HCT116 (cell line): ENCODE measurements around the gene SORCS2. TPM values are rescaled to one million over a fixed set of nuclear protein-coding genes. Genes with fewer than 3 reads are reported as not detected.

Experiments
- ATAC-seq: fragments of 200-7000 bp; cut with Tn5 transposase; 2 replicates; pipeline ENCODE4 v1.9.1; 2020; ENCODE audit warnings: mild to moderate bottlenecking, moderate library complexity
- BruUV-seq: library from RNA; stranded (reverse); fragments of 400-500 nt; replicated peaks from 2 replicates; lab custom pipeline; 2021; lab: Mats Ljungman, UMichigan
- CTCF ChIA-PET: fragments of 300-600 bp; sonication (Branson Sonifier 250); formaldehyde crosslinking; loops from one replicate; lab custom pipeline; 2021; ENCODE audit warnings: antibody characterized with exemption; lab: Charles Lee
- POLR2A ChIA-PET: fragments of 300-600, 350-600 bp; sonication (Branson Sonifier 250); formaldehyde crosslinking; loops from one replicate; lab custom pipeline; 2021; ENCODE audit warnings: antibody characterized with exemption; lab: Charles Lee
- RAD21 ChIA-PET, 2 experiments: fragments of 300-600 bp; sonication (Branson Sonifier 250); formaldehyde crosslinking; loops; one replicate each; lab custom pipeline; 2023; ENCODE audit warnings: low total read pairs in 2 of 2; ENCODE audit not compliant: uncharacterized antibody in 2 of 2, unreplicated experiment in 2 of 2, low non-redundant PET in 1 of 2; lab: Charles Lee
- DNase-seq: peaks from one replicate; pipeline ENCODE4 v3.0.0-alpha.2; 2010; ENCODE audit warnings: low read depth, low spot score
- H2AFZ ChIP-seq: fragments of 200-600 bp; shearing (Covaris generic), sonication (generic); 2 replicates; pipeline ENCODE4 v1.6.1; 2017; ENCODE audit warnings: low read depth, mixed run types, mixed read lengths, antibody characterized with exemption, low read length; ENCODE audit not compliant: poor library complexity, severe bottlenecking
- H3K27ac ChIP-seq: 2 replicates; pipeline ENCODE4 v1.5.1; 2012; ENCODE audit warnings: low read depth, low read length
- H3K27me3 ChIP-seq: fragments of 200-600 bp; sonication (generic); 2 replicates; pipeline ENCODE4 v1.6.1; 2016; ENCODE audit warnings: mixed run types, low read length, mixed read lengths; ENCODE audit not compliant: insufficient read depth
- H3K36me3 ChIP-seq, 2 experiments: fragments of 200-500 bp in 1 of 2; fragments of 200-600 bp in 1 of 2; sonication (Bioruptor generic) in 1 of 2; sonication (generic) in 1 of 2; 2 replicates each; pipeline versions ENCODE4 v1.5.1 to v1.6.1; 2014 to 2016; ENCODE audit warnings: low read length in 2 of 2, inconsistent platforms in 1 of 2, mixed read lengths in 1 of 2, mixed run types in 1 of 2; ENCODE audit not compliant: insufficient read depth in 2 of 2, control insufficient read depth in 1 of 2
- H3K4me1 ChIP-seq, 2 experiments: fragments of 200-600 bp in 1 of 2; sonication (generic) in 1 of 2; 2 replicates each; pipeline versions ENCODE4 v1.5.1 to v1.6.1; 2012 to 2017; ENCODE audit warnings: low read length in 2 of 2, inconsistent platforms in 1 of 2, mild to moderate bottlenecking in 1 of 2, mixed read lengths in 1 of 2, mixed run types in 1 of 2, moderate library complexity in 1 of 2; ENCODE audit not compliant: insufficient read depth in 2 of 2, control insufficient read depth in 1 of 2
- H3K4me2 ChIP-seq: fragments of 200-600 bp; sonication (generic); 2 replicates; pipeline ENCODE4 v1.6.1; 2017; ENCODE audit warnings: mixed run types, low read length, mixed read lengths
- H3K4me3 ChIP-seq, 2 experiments: fragments of 200-600 bp in 1 of 2; sonication (generic) in 1 of 2; replicated peaks in 1 of 2; 2 replicates each; pipeline ENCODE4 v1.5.1; 2011 to 2016; ENCODE audit warnings: low read length in 2 of 2, control low read depth in 1 of 2, low read depth in 1 of 2, mild to moderate bottlenecking in 1 of 2, mixed read lengths in 1 of 2, mixed run types in 1 of 2
- H3K79me2 ChIP-seq: fragments of 200-600 bp; sonication (generic); 2 replicates; pipeline ENCODE4 v1.6.1; 2017; ENCODE audit warnings: mild to moderate bottlenecking, mixed run types, low read length, moderate library complexity, mixed read lengths; ENCODE audit not compliant: insufficient read depth
- H3K9ac ChIP-seq: fragments of 200-600 bp; sonication (generic); 2 replicates; pipeline ENCODE4 v1.6.1; 2016; ENCODE audit warnings: low read length, mixed read lengths
- H3K9me2 ChIP-seq: fragments of 200-600 bp; sonication (generic), shearing (Covaris generic); 2 replicates; pipeline ENCODE4 v1.6.1; 2017; ENCODE audit warnings: mixed run types, mild to moderate bottlenecking, moderate library complexity; ENCODE audit not compliant: insufficient read depth
- H3K9me3 ChIP-seq, 2 experiments: fragments of 200-500 bp in 1 of 2; fragments of 200-600 bp in 1 of 2; sonication (Bioruptor generic) in 1 of 2; sonication (generic) in 1 of 2; 2 replicates each; pipeline ENCODE4 v1.6.1; 2014 to 2017; ENCODE audit warnings: low read length in 2 of 2, mixed read lengths in 2 of 2, inconsistent platforms in 1 of 2, low read depth in 1 of 2, mild to moderate bottlenecking in 1 of 2, mixed run types in 1 of 2, moderate library complexity in 1 of 2; ENCODE audit not compliant: control insufficient read depth in 1 of 2, insufficient read depth in 1 of 2
- H4K20me1 ChIP-seq: fragments of 200-600 bp; sonication (generic), shearing (Covaris generic); 2 replicates; pipeline ENCODE4 v1.6.1; 2017; ENCODE audit warnings: mixed run types, mild to moderate bottlenecking, moderate library complexity; ENCODE audit not compliant: insufficient read depth
- CEBPB ChIP-seq: IDR thresholded peaks from 2 replicates; pipeline ENCODE4 v1.6.1; 2012; ENCODE audit warnings: low read depth
- EGR1 ChIP-seq: IDR thresholded peaks from 2 replicates; pipeline ENCODE4 v1.6.1; 2012; ENCODE audit warnings: low read depth
- EZH2 ChIP-seq: fragments of 200-600 bp; sonication (generic); IDR thresholded peaks from 2 replicates; pipeline ENCODE4 v1.6.1; 2017; ENCODE audit warnings: antibody characterized with exemption, mixed run types
- FOSL1 ChIP-seq: IDR thresholded peaks from 2 replicates; pipeline ENCODE4 v1.6.1; 2012; ENCODE audit warnings: low read depth
- JUND ChIP-seq: IDR thresholded peaks from 2 replicates; pipeline ENCODE4 v1.6.1; 2012
- POLR2AphosphoS5 ChIP-seq: IDR thresholded peaks from 2 replicates; pipeline ENCODE4 v1.6.1; 2011; ENCODE audit warnings: mild to moderate bottlenecking, low read depth, low read length, moderate library complexity
- REST ChIP-seq: IDR thresholded peaks from 2 replicates; pipeline ENCODE4 v1.6.1; 2012; ENCODE audit warnings: low read depth
- SP1 ChIP-seq: IDR thresholded peaks from 2 replicates; pipeline ENCODE4 v1.6.1; 2012; ENCODE audit warnings: low read depth
- YY1 ChIP-seq: IDR thresholded peaks from 2 replicates; pipeline ENCODE4 v1.6.1; 2011; ENCODE audit warnings: low read length, low read depth, moderate library complexity, mild to moderate bottlenecking; ENCODE audit not compliant: insufficient replicate concordance; ENCODE audit errors: extremely low read depth
- intact Hi-C: fragments of 100-400 bp; cut with micrococcal nuclease; formaldehyde crosslinking; loops from 2 replicates; pipeline ENCODE4 v1.10.0; 2022
- total RNA-seq: library from RNA; stranded (reverse); gene quantifications from one replicate; pipeline ENCODE4 v1.2.1, GENCODE V29; 2021; ENCODE audit not compliant: unreplicated experiment
- TF ChIP-seq, protein P1 (sequence below): IDR thresholded peaks from 2 replicates; pipeline ENCODE4 v1.6.1; 2012
- TF ChIP-seq, protein P2 (sequence below): IDR thresholded peaks from 2 replicates; pipeline ENCODE4 v1.6.1; 2012

SORCS2 gene
- total RNA-seq, 1 experiment from 2014 or later, result 0.37 TPM

- no peak overlapping the region for H3K4me3 ChIP-seq
- TF ChIP-seq REST (no peak), EZH2 (no peak), YY1 (no peak), CEBPB (peak; percentile 49; the same call in 1 of the 2 replicates), SP1 (peak; percentile 70), FOSL1 (peak; percentile 68), JUND (peak; percentile 64), EGR1 (0 out of 2 replicates have a peak, but pooled peaks have one; percentile 39), POLR2AphosphoS5 (no peak)
- TF ChIP-seq, protein P1, sequence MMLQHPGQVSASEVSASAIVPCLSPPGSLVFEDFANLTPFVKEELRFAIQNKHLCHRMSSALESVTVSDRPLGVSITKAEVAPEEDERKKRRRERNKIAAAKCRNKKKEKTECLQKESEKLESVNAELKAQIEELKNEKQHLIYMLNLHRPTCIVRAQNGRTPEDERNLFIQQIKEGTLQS, result peak; percentile 27; the same call in 1 of the 2 replicates
- TF ChIP-seq, protein P2, sequence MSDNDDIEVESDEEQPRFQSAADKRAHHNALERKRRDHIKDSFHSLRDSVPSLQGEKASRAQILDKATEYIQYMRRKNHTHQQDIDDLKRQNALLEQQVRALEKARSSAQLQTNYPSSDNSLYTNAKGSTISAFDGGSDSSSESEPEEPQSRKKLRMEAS, result peak; percentile 35; the same call in 1 of the 2 replicates
- RAD21 ChIA-PET, result no interaction called here
- no peaks in the 10 kb centered on the region for H4K20me1 ChIP-seq
- intact Hi-C loops, result no loop called here
- H3K79me2 ChIP-seq, result no peaks in the 10 kb centered on the region
- H3K27ac ChIP-seq, result peak overlapping the region; percentile 6; the same call in 1 of the 2 replicates
- no peaks in the 10 kb centered on the region; a peak in 1 of 4 replicates for H3K9me3 ChIP-seq
- peak overlapping the region; percentile 32 for H3K4me2 ChIP-seq
- POLR2A ChIA-PET, result interaction anchor here (0.8 kb wide), 1 partner anchor 35 kb away, joined by 3 read pairs; no protein-coding TSS in a partner anchor
- no TSS peak for BruUV-seq
- H3K9me2 ChIP-seq, result peaks cover 5% of the 10 kb centered on the region; the same call in 1 of the 2 replicates
- H2AFZ ChIP-seq, result no peak overlapping the region
- DNase-seq (peak; percentile 37), ATAC-seq (peak; percentile 68)
- H3K36me3 ChIP-seq, result no peaks in the 10 kb centered on the region
- H3K27me3 ChIP-seq, result peaks cover 20% of the 10 kb centered on the region
- H3K9ac ChIP-seq, result no peak overlapping the region
- CTCF ChIA-PET, result no interaction called here
- H3K4me1 ChIP-seq, result peaks cover 16 to 19% of the 10 kb centered on the region in 2 experiments
These were observed 210.2 kb downstream of the SORCS2 start for GRCh38 chr4:7402526-7402925.
